Inflammatory macrophage treated with lipopolysaccharide for 1 hour (primary cell): Measurements from ENCODE around the gene P3H4.

Source experiments
- DNase-seq, 2 donors: peaks; one replicate each; pipeline ENCODE4 v3.0.0-alpha.2; 2020 to 2022

Gene P3H4

DNA sequence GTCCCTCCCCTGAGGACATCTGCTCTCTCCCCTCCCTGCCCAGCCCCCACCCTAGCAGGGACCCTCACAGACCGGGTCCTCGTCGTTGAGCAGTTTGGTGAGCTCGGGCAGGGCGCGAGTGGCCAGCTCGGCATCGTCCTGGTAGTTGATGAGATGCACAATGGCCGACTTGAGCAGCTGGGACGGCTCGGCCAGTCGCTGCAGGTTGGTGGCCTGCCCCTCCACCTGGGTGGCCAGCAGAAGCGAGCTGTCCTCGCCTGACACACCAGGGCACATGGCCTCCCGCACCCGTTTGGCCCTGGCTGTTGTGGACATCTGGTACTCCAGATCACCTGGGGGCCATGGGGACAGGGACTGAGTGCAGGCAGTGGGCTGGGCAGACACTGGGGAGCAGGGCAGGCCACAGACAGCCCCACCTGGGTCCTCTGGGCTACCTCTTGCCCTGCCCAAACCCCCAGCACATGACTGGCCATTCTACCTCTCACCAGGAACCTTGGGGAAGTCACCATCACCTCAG lies 42.3 kb downstream of the P3H4 start:
- DNase-seq = no peak

DNA sequence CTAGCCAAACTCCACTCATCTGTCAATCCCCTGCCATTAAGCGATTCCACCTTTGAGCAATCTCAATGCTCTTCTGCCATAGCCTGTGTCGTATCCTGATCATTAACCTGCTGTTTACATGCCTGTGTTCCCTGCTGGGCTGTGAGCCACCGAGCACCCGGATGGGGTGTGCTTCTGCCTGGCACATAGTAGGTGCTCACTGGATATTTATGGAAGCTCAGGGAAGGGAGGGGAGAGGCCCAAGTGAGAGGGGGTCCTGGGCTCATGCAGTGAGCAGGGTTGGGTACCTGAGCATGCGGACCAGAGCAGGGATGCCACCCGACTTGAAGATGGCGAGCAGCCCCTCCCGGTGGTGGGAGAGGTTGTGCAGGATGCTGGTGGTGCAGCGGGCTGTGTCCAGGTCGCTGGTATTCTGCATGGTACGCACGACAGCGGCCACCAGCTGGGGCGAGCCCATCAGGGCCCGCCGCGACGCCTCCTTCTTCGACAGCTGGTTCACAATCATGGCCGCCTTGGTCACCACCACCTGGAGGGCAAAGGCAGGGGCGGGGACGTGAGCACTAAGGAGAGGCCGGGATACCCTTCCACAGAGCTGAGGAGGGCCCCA lies 43.0 kb downstream of the P3H4 start:
- DNase-seq = no peak

DNA sequence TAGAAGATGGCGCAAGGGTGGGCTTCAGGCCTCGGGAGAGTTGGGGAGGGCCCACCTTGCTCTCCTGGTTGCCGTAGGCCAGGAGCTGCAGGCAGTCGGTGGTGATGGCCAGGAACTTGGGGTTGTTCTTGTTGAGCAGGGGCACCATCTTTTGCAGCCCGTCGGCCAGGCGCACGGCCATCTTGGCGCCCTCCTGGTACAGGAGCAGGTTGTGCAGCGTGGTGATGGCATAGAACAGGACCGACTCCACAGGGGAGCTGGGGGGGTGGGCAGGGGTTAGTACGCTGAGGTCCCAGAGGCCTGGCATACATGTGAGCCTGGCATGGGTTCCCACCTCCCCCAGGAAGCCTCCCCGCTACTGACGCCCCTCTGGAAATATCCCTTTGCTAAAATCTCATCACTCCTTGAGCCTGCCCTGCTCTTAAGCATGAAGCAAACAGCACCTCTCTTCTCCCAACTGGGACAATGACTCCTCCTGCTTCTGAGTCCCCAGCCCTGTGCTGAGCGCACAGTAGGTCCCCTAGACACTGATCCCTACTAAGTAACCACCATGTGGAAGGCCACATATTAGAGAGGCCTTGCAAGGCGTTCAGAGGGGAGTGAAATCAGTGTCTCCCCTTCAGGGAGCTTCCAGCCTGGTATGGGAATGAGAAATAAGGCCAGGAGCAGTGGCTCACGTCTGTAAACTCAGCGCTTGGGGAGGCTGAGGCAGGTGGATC lies 44.3 kb downstream of the P3H4 start:
- no peak for DNase-seq

DNA sequence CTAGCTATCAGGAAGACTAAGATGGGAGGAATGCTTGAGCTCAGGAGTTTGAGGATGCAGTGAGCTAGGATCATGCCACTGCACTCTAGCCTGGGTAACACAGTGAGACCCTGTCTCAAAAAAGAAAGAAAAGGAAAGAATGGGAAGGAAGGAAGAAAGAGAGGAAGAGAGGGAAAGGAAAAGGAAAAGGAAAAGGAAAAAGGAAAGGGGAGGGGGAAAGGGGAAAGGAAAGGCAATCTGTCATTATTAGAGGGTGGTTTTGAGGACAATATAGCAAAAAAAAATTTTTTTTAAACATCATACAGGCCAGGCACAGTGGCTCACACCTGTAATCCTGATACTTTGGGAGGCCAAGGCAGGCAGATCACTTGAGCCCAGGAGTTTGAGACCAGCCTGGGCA lies 45.6 kb downstream of the P3H4 start:
- no peak for DNase-seq

DNA sequence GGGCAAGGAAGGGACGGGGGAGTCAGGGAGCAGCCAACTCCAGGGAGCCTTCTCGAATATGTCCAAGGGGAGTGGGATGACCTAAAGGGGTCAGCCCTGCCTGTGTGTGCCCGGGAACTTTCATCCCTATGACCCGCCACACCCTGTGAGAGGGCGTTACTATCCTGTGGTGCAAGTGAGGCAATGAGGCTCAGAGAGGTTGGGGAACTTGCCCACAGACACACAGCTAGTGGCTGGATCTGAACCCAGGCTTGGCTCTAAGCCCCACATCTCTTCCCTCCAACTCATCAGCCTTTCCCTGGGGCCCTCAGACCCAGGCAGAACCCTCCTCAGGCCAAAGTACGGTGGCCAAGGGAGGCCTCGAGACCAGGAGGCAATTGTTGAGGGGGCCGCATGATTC lies 48.4 kb downstream of the P3H4 start:
- no peak for DNase-seq

DNA sequence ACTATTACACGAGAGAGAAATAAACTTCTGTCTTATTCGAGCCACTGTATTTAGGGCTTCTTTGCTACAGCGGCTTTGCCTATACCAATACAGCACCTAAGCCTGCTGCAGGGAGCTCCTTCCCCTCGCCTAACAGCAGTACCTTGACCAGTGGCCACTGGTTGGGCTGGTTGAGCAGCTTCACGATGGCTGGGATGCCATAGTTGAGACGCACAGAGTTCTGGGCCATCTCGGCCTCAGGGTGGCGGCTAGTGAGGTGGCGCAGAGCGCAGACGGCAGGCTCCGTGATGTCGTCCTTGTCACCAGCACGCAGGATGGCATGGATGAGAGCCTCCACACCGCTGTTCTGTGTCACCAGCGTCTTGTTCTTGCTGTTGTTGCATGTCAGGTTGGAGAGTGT lies 48.9 kb downstream of the P3H4 start:
- DNase-seq = no peak

DNA sequence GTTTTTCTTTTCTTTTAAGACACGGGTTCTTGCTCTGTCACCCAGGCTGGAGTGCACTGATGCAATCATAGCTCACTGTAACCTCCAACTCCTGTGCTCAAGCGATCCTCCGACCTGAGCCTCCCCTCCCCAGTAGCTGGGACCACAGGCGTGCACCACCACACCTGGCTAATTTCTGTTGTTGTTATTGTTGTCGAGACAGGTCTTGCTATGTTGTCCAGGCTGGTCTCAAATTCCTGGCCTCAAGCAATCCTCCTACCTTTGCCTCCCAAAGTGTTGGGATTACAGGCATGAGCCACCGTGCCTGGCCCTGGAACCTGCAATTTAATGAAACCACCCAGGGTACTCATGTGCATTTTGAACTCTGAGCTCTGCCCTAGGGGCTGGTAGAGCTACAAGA lies 49.4 kb downstream of the P3H4 start:
- DNase-seq = no peak

DNA sequence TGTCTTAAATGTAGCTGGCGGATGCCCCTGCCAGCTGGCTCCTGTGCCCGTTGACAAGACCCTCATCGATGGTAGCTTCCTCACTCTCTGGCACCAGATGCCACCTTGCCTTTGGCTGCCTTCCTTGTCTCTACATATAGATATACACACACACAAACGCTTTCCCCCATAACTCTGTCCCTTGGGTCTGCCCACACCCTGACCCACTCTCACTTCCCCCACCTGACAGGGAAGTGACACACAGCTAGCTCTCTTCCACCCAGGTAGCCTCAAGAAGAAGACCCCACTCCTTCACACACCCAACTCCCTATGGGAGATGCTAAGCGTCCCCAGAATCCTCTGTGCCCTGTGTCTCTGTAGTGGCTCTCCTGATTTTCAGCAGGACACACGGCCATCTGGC lies 50.9 kb downstream of the P3H4 start:
- DNase-seq = no peak

DNA sequence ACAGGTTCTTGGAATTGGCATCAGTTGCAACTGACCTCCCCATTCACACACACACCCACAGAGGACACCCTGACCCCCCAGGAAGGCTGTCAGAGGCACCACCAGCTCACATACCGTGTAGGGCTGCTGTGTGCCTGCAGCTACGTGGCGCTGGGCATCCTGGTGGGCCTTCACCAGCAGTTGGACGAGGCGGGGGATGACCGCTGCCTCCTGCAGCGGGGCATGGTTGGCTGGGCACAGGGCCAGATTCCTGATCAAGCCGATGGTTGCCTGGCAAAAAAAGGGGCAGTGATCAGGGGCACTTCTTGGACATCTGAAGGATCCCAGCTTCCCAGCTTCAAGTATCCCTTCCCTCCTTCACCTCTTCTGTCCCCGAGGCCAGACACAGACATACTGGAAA lies 53.1 kb downstream of the P3H4 start:
- DNase-seq = no peak

DNA sequence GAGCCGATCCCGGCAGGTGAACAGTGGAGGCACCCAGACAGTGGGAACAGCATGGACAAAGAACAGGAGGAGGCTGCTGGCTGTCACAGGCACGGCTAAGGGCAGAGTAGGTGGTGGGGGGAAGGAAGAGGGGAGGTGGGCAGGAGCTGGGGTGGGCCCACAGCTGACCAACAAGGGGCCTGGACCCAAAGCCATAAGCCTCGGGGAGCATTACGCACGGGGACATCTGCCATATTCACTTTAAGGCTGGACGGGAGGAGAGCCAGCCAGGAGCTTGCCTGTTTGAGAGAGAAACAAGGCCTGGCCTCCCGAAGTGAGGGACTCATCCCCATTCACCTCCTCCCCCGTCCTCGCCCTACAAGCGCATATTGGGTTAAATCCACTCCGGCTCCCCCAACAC lies 57.7 kb downstream of the P3H4 start:
- DNase-seq = no peak
